GM19328 (cell line): ENCODE data around the gene TIMP3.

Source experiments
- ATAC-seq: cut with Tn5 transposase; IDR thresholded peaks from one replicate; pipeline ENCODE4 v1.9.1; 2021; ENCODE audit warnings: mild to moderate bottlenecking, moderate library complexity; ENCODE audit not compliant: unreplicated experiment

The TIMP3 gene

DNA sequence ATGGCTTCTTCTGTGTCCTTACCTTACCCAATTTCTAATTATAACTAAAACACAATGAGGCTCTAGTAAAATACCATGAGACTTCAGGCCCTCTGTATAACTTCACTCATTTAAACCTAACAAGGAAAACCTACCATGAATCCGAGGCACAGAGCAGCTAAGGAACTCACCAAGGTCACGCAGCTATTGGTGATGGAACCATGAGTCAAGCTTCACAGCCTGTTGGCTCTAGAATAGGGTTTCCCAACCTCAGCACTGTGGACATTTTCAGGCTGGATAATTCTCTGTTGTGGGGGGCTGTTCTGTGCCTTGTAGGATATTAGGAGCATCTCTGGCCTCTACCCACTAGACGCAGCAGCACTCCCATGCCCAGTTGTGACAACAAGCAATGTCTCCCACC is 75.7 kb downstream of the TIMP3 start:
- ATAC-seq = no peak

DNA sequence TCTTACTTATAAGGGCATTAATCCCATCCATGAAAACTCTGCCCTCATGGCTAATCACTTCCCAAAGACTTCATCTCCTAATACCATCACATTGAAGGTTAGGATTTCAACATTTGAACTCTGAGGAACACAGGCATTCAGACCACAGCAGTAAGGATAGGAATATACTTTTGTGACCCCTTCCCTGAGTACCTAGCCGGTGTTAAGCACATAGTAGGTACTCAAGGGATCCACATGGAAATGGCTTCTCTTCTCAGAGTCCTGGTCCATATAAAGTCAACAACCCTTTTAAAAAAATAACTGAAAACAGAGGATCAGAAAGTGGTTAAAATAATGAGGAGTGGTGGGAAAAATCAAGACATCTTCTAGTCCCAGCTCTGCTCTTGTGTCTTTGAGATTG is 78.0 kb downstream of the TIMP3 start:
- no peak for ATAC-seq

DNA sequence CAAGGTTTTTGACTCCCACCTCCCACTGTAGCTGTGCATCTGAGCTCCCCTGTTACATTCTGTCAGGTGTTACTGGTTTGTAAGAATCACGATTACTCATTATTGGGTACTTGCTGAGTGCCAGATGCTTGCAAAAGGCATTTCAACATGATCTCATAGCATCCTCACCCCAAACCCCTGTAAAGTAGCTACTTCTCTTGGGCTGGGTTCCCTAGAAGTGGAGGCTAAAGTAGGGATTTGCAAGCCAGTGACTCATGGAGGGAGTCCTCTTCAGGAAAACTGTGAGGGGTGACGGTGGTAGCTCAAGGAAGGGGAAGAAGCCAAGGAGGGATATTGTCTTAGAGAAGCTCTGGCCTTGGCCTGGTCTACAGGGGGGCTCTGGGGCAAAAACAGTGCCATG is 78.6 kb downstream of the TIMP3 start:
- ATAC-seq = no peak

DNA sequence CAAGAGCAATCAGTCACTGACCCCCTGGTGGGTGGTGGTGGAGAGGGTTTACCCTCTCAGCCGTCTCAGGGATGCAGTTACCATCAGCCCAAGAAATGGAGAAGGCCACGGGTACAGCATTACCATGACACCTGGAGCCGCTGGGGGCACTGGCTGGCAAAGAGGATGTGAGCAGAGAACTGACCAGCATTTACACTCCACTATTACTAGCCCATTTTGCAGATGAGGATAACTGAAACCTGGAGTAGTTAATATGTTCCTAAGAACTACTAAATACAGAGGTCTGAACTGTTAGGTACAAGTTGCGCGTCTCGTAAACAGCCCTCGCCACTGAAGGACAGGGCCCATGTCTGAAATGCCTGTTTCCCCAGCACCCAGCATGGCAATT is 79.0 kb downstream of the TIMP3 start:
- ATAC-seq = no peak

DNA sequence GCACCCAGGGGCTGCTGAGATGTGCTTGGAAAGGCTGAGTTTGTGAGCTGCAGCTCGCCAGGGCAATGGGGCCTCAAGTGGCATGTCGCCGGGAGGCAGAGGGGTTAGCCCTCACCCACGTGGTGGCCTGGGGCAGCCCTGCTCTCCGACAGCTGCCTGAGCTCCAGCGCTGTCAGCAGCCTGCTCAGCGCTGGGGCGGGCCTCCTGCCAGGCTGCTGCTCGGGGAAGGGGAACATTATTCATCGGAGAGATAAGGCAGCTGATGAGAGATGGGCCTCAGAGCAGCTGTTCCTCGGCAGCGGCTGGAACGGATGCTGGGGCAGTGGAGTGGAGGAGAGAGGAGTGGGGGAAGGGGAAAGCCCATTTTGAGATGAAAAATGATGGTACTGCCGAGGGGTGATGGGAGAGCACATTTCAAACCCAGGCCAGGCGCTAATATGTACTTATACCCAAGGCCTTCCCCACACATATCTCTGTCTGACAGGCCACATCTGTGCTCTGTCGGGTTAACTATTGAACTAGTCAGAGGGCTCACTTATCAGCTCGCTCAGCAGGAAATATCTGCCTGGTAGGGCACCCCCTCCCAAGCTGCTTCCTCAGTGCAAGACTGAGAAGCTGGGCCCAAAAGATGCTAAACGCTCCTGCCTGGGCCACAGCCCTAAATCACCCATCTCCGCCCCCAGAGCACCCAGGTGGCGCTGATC is 79.5 kb downstream of the TIMP3 start:
- no peak for ATAC-seq

DNA sequence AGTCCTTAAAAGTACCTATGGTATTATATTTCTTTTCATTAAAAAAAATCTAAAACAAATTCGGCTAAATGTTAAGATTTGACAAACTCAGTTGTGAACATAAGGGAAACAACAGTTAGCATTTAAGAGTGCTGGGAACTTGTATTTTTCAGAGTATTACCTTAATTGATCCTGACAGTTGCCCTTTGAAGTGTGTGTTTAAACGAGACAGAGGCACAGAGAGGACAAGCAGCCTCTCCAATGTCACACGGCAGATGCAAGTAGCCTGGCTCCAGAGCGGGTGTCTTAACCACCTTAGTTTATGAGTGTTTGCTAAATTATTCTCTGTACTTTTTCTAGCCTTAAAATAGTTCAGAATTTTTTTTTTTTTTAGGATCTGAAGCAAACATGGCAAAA is 80.9 kb downstream of the TIMP3 start:
- no peak for ATAC-seq

DNA sequence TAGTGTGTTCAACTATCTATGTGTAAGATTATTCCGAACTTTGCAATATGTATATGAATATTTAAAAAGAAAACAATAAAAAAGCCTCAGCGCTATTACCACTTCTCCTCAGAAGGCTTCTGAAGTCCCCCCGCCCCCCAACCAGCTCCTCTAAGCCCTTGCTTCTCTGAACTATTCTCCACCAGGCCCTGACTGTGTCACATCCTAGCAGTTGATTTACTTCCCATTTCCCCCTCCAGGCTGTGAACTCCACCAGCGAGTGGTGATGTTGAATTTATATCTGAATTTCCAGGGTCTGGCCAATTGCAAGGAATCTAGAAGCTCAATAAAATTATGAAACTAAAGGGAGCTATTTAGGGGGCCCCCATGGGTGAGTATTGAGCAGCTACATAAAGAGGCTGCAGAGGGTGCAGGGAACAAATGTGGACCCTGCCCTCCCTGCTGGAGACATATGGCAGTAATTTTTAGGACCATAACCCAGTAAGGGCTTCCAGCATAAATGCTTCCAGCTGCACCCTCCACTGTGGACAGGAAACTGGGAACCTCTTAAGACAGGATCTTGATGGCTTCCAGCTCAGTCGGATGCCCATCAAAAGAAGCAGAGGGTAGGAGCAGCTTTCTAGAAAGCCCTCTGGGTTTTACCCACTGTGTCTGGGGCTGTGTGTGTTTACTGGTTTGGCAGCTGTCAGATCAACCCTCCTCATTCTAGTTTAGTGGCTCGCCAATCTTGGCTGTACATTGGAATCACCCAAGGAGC is 81.4 kb downstream of the TIMP3 start:
- ATAC-seq = no peak

DNA sequence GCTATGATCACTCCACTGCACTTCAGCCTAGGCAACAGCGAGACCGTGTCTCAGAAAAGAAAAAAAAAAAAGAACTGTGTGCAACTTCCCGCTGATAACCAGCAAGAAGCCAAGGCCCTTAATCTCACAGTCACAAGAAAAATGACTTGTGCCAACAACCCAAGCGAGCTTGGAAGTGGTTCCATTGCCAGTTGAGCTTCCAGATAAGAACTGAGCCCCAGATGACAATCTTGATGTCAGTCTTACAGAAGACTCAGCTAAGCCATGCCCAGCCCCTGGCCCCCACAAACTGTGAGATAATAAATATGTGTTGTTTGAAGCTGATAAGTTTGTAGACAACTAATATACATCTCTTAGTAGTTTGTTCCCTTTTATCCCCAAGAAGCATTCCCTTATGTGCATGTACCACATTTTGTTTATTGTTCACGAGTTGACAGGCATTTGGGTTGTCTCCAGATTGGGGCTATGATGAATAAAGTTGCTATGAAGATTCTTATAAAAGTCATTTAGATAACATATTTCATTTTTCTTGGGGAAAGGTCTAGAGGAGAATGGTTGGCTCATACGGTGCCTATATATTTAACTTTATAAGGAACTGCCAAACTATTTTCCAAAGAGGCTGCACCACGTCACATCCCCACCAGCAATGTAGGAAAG is 85.9 kb downstream of the TIMP3 start:
- no peak for ATAC-seq

DNA sequence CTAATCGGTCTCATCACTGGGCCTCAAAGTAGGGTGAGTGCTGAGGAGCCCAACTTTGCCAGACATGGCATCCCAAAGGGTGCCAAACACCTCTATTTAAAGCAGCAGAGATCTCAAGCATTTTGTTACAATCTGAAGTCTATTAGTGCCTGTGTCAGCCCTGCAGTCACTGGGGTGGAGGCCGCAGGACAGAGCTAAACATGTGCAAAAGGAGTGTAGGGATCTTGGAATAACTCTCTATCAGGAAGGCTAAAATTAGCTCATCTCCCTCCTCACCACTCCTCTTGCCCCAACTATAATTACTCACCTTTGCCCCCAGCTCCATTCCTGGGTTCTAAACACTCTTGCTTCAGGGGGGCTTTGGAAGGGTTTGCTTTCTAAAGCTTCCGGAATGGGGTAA is 87.5 kb downstream of the TIMP3 start:
- no peak for ATAC-seq

DNA sequence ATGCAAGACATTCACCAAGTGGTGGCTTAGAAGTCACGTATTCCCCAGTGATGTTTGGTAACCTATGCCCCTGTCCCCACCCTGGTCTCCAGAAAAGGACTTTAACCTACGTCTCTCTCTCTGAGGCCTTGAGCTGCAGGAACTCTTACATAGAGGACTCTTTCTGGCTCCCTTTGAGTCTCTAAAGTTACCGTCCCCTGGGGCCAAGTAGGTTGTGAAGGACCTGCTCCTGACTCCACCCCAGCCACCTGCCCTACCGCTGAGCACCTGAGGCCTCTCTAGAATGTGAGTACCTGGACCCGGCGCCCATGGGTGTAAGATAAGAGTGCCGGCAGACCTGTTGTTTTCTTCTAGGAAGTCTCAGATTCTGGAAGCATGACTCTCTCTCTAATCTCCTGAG is 95.4 kb downstream of the TIMP3 start:
- ATAC-seq = no peak

DNA sequence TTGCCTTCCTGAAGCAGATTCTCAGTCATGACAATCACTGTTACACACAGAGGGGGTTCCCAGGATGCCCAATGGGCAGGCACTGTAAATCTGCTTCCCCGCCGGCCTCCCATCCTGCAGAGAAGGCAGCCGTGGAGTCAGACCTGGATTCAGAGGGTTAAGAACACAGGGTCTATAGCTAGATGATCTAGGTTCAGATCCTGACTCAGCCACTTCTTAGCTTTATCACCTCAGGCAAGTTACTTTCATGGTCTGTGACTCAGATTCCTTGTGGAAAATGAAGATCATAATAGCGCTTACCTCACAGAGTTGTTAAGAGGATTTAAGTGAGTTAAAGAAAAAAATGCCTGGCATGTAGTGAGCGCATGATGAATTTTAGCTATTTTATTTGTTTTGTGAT is 95.9 kb downstream of the TIMP3 start:
- ATAC-seq = no peak

DNA sequence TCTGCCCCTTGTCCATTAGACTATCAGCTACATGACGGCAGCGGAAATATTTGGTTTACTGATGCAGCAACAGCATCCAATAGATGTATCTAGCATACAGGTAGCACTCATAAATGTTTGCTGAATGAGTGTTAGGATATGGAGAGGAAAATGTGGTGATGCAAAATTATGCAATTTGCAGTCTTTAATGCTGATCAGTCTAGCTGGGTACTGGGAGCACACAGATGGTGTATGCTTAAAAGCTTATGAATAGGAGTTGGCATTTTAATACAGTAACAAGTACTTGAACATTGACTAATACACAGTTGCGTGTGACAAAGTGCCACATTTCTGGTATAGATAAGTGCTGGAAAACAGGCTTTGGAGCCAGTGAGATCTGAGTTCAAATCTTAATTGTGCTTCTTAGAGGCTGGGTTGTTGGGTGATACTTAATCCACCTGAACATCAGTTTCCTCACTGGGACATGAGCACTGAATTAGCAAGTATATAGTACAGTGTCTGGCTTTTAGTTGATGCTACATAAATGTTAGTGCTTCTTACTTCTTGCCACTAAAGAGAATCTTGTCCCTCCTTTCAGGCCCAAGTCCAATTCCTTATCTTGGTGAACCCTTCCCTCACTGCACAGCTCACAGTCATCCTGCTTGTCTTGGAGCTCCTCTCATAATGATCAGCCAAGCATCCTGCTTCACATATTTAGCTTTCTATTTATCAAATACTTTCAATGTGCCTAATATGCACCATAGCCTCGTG is 99.6 kb downstream of the TIMP3 start:
- no peak for ATAC-seq

DNA sequence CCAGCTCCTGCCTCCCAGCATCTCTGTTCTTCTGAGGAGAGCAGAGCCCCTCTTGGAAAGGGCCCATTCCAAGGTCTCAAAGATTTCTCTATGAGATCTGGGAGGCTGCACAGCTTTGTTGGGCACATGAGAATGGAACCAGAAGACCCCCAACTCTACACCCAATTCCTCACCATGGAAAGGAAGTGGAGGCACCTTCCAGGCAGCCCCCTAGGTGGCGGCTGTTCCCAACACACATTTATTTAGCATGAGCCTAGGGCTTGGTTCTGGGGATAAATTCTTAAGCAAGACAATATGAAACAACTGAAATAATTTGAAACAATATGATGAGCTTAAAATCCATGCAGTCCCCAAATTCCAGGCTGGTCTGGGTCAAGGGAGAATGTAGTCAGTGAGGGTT is 100.4 kb downstream of the TIMP3 start:
- ATAC-seq = no peak

DNA sequence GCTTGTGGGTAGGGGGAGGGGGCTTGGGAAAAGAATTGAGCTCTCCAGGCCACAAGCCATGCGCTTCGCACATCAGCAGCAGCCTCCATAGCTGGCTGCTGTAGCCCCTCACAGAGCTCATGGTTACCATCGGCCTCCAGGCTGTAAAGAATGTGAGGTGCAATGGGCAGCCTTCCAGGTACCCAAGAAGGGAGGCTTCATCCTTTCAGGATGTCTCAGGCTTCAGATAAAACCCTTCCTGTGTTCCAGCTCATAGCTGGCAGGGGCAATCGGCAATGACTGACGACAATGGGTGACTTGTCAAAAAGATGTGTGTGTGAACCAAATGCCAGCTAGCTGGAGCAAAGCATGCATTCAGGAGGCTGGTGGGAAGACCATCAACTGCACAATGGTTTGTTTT is 102.0 kb downstream of the TIMP3 start:
- no peak for ATAC-seq

DNA sequence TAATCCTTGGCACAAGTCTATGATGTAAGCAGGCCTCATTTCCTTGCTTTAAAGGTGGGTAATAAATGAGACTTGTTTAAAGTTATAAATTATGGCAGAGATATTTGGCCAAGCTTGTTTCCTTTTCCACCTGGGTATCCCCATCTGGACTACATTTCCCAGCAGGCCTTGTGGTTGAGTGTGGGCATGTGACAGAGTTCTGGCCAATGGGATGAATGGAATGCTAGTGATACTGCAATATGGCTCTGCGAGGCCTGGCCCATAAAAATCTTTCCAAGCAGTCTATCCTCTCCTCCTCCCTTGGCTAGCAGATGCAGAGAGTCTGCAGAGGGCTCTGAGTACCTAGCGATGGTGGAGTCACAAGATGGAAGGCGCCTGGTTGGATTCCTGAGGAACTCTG is 102.5 kb downstream of the TIMP3 start:
- ATAC-seq = no peak

DNA sequence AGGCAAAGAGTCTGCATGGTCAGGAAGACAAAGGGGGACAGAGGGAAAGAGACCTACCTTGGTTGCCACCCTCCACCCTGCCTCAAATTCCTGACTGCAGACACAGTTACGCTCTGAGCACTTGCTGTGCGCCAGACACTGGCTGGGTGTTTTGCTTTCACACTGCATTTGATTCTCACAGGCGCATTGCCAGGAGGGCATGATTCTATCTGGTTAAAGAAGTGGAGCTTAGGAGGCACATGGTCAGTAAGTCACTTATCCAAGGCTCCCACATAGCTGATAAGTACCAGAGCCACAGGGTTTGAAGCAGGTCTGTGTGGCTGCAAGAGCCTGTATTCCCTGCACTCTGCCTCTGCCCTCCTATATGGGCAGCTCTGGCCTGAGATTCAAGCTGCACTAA is 103.9 kb downstream of the TIMP3 start:
- ATAC-seq = no peak

DNA sequence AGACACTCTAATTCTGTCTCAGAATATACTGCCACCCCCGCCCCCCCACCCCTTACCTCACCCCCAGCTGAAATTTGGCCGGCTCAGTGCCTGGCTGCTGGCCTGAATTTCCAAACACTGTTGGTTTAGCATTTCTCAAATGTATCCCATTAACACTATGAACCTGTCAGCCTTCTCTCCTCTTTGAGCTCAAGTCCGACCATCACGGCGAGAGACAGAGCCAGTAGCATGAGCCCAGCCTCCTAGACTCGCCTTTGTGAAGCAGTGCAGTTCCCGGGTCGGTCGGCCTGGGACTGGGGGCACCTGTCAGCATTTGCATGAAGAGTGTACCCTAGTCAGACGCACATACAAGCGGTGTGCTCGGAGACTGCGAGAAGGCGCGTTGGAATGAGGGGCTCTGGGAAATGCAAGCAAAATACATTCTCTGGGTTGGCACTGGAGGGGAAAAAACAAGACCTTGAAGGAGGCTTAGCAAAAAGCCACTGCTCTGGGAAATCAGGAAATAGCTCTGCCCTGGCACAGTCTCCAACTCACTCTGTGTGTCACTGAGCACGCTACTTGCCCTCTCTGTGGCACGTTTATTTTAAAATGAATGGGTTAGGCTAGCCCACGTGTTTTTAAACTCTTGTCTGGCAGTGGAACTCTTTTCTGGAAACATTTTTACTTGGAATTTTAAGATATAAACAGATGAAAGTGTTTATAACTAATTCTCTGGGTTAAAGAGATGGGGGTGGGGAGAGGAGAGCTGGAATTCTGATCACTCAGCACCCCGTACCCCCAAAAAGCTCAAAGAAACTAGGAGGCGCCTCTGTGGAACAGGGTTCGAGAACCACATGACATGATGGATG is 108.3 kb downstream of the TIMP3 start:
- ATAC-seq = no peak

DNA sequence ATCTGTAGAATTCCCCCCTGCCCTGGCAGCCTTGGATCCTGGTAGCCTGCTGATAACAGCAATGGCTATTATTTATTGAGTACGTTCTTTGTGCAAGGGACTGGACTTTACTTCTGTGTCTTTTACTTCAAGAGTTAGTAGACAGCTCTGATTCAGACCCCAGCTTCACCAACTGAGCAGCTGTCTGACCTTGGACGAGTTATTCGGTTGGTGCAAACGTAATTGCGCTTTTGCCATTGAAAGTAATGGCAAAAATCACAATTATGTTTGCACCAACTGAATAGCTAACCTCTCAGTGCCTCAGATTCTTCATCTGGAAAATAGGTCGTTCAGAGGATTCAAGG is 108.9 kb downstream of the TIMP3 start:
- ATAC-seq = no peak

DNA sequence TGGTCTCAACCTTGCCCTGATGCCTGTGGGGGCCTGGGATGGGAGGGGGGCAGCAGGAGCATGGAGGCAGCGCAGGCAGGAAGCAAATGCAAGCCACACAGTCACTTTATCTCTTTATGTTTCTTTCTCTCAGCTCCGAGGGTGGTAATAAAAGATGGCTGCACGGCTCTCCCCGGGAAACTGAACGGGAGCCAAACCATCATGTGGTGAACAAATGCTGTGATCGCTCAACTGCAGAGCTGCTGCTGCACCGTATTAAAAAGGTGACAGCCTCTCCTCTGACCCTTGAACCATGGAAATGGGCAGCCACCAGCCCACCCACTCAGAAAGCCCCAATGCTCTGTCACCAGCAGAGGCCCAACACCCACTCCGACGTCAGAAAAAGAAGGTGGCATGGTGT is 110.0 kb downstream of the TIMP3 start:
- no peak for ATAC-seq
